SK-N-SH (cell line): ENCODE measurements around the gene CFAP58. TPM values are rescaled to one million over a fixed set of nuclear protein-coding genes. Genes with fewer than 3 reads are reported as not detected.

ENCODE experiments used
- EZH2phosphoT487 ChIP-seq: fragments of 200-600 bp; sonication (generic); IDR thresholded peaks from 2 replicates; pipeline ENCODE4 v1.6.1; 2017; ENCODE audit warnings: low read depth, mixed run types, mild to moderate bottlenecking, antibody characterized with exemption, moderate library complexity, borderline replicate concordance
- FOSL2 ChIP-seq: IDR thresholded peaks from 2 replicates; pipeline ENCODE4 v1.4.0; 2012; ENCODE audit warnings: low read depth, mild to moderate bottlenecking, moderate library complexity, borderline replicate concordance
- FOXJ3 ChIP-seq: sonication (generic); formaldehyde crosslinking; IDR thresholded peaks from 2 replicates; pipeline ENCODE4 v1.5.1; 2020; ENCODE audit warnings: mild to moderate bottlenecking, missing genetic modification reagents
- GATA2 ChIP-seq: sonication (generic); formaldehyde crosslinking; IDR thresholded peaks from 2 replicates; pipeline ENCODE4 v1.5.0; 2020; ENCODE audit warnings: mild to moderate bottlenecking, missing genetic modification reagents
- JUND ChIP-seq: IDR thresholded peaks from 2 replicates; pipeline ENCODE4 v1.4.0; 2012
- NRF1 ChIP-seq: IDR thresholded peaks from 2 replicates; pipeline ENCODE4 v1.6.1; 2012; ENCODE audit warnings: low read depth, mild to moderate bottlenecking, low read length
- RCOR1 ChIP-seq: fragments of 150-350 bp; IDR thresholded peaks from 2 replicates; pipeline ENCODE4 v1.6.1; 2017; ENCODE audit warnings: antibody characterized with exemption, low read length
- RFX5 ChIP-seq: IDR thresholded peaks from 2 replicates; pipeline ENCODE4 v1.6.1; 2012; ENCODE audit warnings: mild to moderate bottlenecking, improper control_type of control experiment, low read length
- RXRA ChIP-seq: IDR thresholded peaks from 2 replicates; pipeline ENCODE4 v1.4.0; 2012; ENCODE audit warnings: low read depth, mild to moderate bottlenecking, borderline replicate concordance
- SMC3 ChIP-seq: IDR thresholded peaks from 2 replicates; pipeline ENCODE4 v1.6.1; 2012; ENCODE audit warnings: low read depth, low read length, improper control_type of control experiment
- YY1 ChIP-seq: IDR thresholded peaks from 2 replicates; pipeline ENCODE4 v1.4.0; 2012; ENCODE audit warnings: low read depth, mild to moderate bottlenecking
- polyA plus RNA-seq, 3 experiments: library from polyadenylated mRNA; depleted of rRNA; stranded (reverse); fragments of >200 nt; gene quantifications; 2 replicates each; pipeline ENCODE4 v1.2.3, GENCODE V29; 2012
- TF ChIP-seq, protein P1 (sequence below): IDR thresholded peaks from 2 replicates; pipeline ENCODE4; 2012
- TF ChIP-seq, protein P2 (sequence below): IDR thresholded peaks from 2 replicates; pipeline ENCODE4 v1.4.0; 2012; ENCODE audit warnings: low read depth, borderline replicate concordance
- TF ChIP-seq, protein P3 (sequence below): IDR thresholded peaks from 2 replicates; pipeline ENCODE4 v1.4.0; 2012; ENCODE audit warnings: low read depth, borderline replicate concordance
- TF ChIP-seq, protein P4 (sequence below): IDR thresholded peaks from 2 replicates; pipeline ENCODE4 v1.4.0; 2012; ENCODE audit warnings: low read depth
- TF ChIP-seq, protein P5 (sequence below): fragments of 150-350 bp; IDR thresholded peaks from 2 replicates; pipeline ENCODE4 v1.6.1; 2017; ENCODE audit warnings: antibody characterized with exemption, low read length, low read depth, borderline replicate concordance

Gene CFAP58
- polyA plus RNA-seq, 1 of the 3 experiments (the other 2 are of a cell fraction), result 0.38 TPM

DNA sequence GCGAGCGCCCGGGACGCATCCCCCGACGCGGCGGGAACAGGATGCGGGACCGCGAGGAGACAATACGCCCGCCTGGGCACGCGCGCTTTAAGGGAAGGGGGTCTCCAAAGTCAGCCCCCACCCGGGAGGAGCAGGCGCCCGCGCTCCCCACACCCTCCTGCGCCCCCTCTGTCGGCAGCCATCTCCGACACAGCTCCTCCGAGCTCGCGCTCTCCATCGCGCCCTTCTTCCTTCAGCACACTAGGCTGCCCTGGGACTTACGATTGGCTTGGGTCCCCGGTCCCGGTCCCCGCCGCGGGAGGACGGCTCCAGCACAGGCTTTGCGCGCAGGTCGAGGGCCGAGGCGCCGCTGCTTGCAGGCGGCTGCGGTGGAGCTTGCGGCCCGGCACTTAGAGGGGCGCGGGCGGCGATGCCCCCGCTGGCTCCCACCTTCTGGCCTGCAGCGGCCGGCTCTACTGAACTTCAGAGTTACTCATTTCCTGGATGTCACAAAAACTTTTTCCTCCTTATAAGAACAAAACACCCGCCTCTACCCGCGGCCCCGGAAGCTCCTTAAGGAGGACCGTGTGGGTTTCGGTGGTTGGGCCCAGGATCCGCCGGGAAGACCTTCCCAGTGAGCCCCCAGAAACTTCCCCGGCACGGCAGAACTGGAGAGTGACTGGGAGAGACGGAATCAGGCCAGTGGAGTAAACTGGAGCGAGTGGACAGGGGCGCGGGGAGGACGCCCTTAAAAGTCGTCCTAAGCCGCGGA lies 15.5 kb upstream of the CFAP58 start, which contains the start of gene ITPRIP (continued):
- TF ChIP-seq, protein P1, sequence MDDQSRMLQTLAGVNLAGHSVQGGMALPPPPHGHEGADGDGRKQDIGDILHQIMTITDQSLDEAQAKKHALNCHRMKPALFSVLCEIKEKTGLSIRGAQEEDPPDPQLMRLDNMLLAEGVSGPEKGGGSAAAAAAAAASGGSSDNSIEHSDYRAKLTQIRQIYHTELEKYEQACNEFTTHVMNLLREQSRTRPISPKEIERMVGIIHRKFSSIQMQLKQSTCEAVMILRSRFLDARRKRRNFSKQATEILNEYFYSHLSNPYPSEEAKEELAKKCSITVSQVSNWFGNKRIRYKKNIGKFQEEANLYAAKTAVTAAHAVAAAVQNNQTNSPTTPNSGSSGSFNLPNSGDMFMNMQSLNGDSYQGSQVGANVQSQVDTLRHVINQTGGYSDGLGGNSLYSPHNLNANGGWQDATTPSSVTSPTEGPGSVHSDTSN, result peak; percentile 15
- TF ChIP-seq FOXJ3 (CRISPR knock-in tag) (no peak), RFX5 (no peak), JUND (peak; percentile 17; the same call in 1 of the 2 replicates), YY1 (no peak), GATA2 (CRISPR knock-in tag) (no peak), EZH2phosphoT487 (no peak), RCOR1 (no peak), SMC3 (no peak), NRF1 (no peak), RXRA (0 out of 2 replicates have a peak, but pooled peaks have one; percentile 15), FOSL2 (peak; percentile 24; the same call in 1 of the 2 replicates)
- TF ChIP-seq, protein P2, sequence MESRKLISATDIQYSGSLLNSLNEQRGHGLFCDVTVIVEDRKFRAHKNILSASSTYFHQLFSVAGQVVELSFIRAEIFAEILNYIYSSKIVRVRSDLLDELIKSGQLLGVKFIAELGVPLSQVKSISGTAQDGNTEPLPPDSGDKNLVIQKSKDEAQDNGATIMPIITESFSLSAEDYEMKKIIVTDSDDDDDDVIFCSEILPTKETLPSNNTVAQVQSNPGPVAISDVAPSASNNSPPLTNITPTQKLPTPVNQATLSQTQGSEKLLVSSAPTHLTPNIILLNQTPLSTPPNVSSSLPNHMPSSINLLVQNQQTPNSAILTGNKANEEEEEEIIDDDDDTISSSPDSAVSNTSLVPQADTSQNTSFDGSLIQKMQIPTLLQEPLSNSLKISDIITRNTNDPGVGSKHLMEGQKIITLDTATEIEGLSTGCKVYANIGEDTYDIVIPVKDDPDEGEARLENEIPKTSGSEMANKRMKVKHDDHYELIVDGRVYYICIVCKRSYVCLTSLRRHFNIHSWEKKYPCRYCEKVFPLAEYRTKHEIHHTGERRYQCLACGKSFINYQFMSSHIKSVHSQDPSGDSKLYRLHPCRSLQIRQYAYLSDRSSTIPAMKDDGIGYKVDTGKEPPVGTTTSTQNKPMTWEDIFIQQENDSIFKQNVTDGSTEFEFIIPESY, result no peak
- TF ChIP-seq, protein P3, sequence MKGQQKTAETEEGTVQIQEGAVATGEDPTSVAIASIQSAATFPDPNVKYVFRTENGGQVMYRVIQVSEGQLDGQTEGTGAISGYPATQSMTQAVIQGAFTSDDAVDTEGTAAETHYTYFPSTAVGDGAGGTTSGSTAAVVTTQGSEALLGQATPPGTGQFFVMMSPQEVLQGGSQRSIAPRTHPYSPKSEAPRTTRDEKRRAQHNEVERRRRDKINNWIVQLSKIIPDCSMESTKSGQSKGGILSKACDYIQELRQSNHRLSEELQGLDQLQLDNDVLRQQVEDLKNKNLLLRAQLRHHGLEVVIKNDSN, result no peak
- TF ChIP-seq, protein P4, sequence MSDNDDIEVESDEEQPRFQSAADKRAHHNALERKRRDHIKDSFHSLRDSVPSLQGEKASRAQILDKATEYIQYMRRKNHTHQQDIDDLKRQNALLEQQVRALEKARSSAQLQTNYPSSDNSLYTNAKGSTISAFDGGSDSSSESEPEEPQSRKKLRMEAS, result no peak; the same call in 1 of the 2 replicates
- TF ChIP-seq, protein P5, sequence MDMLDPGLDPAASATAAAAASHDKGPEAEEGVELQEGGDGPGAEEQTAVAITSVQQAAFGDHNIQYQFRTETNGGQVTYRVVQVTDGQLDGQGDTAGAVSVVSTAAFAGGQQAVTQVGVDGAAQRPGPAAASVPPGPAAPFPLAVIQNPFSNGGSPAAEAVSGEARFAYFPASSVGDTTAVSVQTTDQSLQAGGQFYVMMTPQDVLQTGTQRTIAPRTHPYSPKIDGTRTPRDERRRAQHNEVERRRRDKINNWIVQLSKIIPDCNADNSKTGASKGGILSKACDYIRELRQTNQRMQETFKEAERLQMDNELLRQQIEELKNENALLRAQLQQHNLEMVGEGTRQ, result no peak
